Parathyroid adenoma (tissue), 2 donors: ENCODE data around the gene CALHM1.
"Not testable (repeated sequence)": the region's sequence is repeated elsewhere in the genome, so short reads cannot be mapped to it uniquely, and the experiment has no call there.

Experiments used
- H2AFZ ChIP-seq: fragments of 300-600 bp; sonication (generic); one replicate; pipeline ENCODE4 v1.7.0; 2017; ENCODE audit warnings: antibody characterized with exemption, mild to moderate bottlenecking
- H3K27ac ChIP-seq: fragments of 300-600 bp; sonication (generic); one replicate; pipeline ENCODE4 v1.7.0; 2017
- H3K27me3 ChIP-seq: fragments of 300-600 bp; sonication (generic); one replicate; pipeline ENCODE4 v1.7.0; 2017; ENCODE audit warnings: low read length; ENCODE audit not compliant: control insufficient read depth, insufficient read depth
- H3K36me3 ChIP-seq: fragments of 300-600 bp; sonication (generic); one replicate; pipeline ENCODE4 v1.7.0; 2017; ENCODE audit warnings: low read length; ENCODE audit not compliant: control insufficient read depth, insufficient read depth
- H3K4me1 ChIP-seq: fragments of 300-600 bp; sonication (generic); one replicate; pipeline ENCODE4 v1.7.0; 2017; ENCODE audit warnings: control low read depth
- H3K4me2 ChIP-seq: fragments of 300-600 bp; sonication (generic); one replicate; pipeline ENCODE4 v1.7.0; 2017; ENCODE audit warnings: low read length
- H3K4me3 ChIP-seq: fragments of 300-600 bp; sonication (generic); one replicate; pipeline ENCODE4 v1.7.0; 2017; ENCODE audit warnings: low read depth, low read length
- H3K79me2 ChIP-seq: fragments of 300-600 bp; sonication (generic); one replicate; pipeline ENCODE4 v1.7.0; 2017; ENCODE audit warnings: control low read depth
- H3K9ac ChIP-seq: fragments of 300-600 bp; sonication (generic); one replicate; pipeline ENCODE4 v1.7.0; 2017; ENCODE audit warnings: mild to moderate bottlenecking
- H3K9me3 ChIP-seq: fragments of 300-600 bp; sonication (generic); one replicate; pipeline ENCODE4 v1.7.0; 2017; ENCODE audit warnings: low read length; ENCODE audit not compliant: control insufficient read depth
- TF ChIP-seq, protein P1 (sequence below): fragments of 300-600 bp; sonication (generic); IDR thresholded peaks from one replicate; pipeline ENCODE4 v1.7.0; 2017; ENCODE audit warnings: antibody characterized with exemption, mild to moderate bottlenecking
- donor health status: primary hyperparathyroidism.

CALHM1 gene

DNA sequence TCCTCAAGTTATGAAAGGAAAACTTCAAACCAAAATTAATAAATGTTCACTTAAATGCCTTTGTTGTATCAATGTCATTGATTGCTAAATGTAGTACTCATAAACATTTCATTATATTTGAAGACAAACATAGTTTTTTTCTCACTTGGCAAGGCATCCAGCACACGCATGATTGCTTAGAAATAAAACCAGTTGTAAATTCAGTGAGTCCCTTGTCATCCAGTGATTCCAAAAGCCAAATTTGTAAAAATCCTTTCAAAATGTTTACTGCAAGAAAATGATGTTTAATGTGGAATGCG, 28.7 kb upstream of the CALHM1 start:
- H3K27ac ChIP-seq, result no peak overlapping the region
- peaks cover 22% of the 10 kb centered on the region for H3K4me1 ChIP-seq
- no peak overlapping the region for H3K4me2 ChIP-seq

DNA sequence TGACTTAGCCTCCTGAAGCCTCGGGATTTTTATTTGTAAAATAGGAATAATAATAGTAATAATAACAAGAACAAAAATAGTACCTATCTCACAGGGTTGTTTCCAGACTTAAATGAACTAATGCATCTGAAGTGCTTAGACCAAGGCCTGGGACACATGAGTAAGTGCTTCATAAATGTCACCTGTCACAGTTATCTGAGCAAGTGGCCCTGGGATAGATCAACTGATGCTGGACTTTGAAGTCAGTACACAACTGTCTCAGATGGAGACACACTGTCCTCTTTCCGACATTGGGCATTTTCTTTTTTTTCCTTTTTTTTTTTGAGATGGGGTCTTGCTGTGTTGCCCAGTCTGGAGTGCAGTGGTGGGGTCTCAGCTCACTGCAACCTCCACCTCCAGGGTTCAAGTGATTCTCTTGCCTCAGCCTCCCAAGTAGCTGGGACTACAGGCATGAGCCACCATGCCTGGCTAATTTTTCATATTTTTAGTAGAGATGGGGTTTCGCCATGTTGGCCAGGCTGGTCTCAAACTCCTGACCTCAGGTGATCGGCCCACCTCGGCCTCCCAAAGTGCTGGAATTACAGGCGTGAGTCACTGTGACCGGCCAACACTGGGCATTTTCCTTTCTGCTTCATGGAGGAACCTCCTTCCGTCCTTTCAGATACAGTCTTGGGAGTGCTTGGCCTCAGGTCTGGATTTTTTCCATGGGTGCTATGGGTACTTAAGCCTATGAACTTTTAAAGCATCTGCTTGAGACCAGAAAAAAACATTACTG, 28.1 kb upstream of the CALHM1 start:
- not testable (repeated sequence) for H3K4me2 ChIP-seq, H3K79me2 ChIP-seq, H2AFZ ChIP-seq, H3K27ac ChIP-seq, H3K4me3 ChIP-seq, H3K9me3 ChIP-seq, H3K27me3 ChIP-seq, H3K9ac ChIP-seq, H3K36me3 ChIP-seq
- H3K4me1 ChIP-seq, result peaks cover 19% of the 10 kb centered on the region

More for the DNA sequence above, 28.7 kb upstream of the CALHM1 start:
- no peaks in the 10 kb centered on the region for H3K36me3 ChIP-seq
- no peak overlapping the region for H2AFZ ChIP-seq
- H3K27me3 ChIP-seq, result no peaks in the 10 kb centered on the region
- TF ChIP-seq, protein P1, sequence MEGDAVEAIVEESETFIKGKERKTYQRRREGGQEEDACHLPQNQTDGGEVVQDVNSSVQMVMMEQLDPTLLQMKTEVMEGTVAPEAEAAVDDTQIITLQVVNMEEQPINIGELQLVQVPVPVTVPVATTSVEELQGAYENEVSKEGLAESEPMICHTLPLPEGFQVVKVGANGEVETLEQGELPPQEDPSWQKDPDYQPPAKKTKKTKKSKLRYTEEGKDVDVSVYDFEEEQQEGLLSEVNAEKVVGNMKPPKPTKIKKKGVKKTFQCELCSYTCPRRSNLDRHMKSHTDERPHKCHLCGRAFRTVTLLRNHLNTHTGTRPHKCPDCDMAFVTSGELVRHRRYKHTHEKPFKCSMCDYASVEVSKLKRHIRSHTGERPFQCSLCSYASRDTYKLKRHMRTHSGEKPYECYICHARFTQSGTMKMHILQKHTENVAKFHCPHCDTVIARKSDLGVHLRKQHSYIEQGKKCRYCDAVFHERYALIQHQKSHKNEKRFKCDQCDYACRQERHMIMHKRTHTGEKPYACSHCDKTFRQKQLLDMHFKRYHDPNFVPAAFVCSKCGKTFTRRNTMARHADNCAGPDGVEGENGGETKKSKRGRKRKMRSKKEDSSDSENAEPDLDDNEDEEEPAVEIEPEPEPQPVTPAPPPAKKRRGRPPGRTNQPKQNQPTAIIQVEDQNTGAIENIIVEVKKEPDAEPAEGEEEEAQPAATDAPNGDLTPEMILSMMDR, result no peak
- H3K4me3 ChIP-seq, result no peak overlapping the region
- no peaks in the 10 kb centered on the region for H3K9me3 ChIP-seq
- H3K9ac ChIP-seq, result no peak overlapping the region
- no peaks in the 10 kb centered on the region for H3K79me2 ChIP-seq

DNA sequence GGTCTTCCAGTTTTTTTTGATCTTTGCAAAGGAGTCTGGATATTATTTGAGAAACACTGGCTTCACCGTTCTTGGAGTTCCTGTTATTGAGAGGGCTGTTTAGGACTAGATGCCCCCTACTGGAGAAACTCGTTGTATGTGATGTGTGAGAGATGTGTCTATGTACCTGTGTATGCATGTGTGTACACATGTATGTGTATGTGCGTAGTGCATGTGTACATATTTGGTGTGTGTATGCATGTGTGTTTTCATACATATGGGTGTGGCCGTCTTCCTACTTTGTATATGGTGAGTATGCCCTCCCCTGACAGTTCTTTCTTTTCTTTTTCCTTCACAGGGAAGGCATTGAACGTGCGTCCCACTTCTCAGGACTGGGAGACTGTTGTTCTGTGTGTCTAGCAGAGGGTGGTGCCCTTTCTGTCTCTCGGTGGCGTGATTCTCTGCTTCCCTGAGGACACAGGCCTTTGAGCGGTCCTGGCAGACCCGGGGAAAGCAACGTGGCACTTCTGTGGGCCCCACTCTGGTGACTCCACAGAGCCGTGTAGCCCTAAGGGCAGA, 23.4 kb upstream of the CALHM1 start:
- H3K27ac ChIP-seq, result no peak overlapping the region
- peaks cover 6% of the 10 kb centered on the region for H3K4me1 ChIP-seq
- H3K9me3 ChIP-seq, result no peaks in the 10 kb centered on the region
- no peaks in the 10 kb centered on the region for H3K27me3 ChIP-seq
- no peaks in the 10 kb centered on the region for H3K36me3 ChIP-seq
- H3K79me2 ChIP-seq, result no peaks in the 10 kb centered on the region
- no peak overlapping the region for H3K4me3 ChIP-seq
- H2AFZ ChIP-seq, result no peak overlapping the region
- TF ChIP-seq, protein P1, result peak; percentile 57
- no peak overlapping the region for H3K9ac ChIP-seq
- no peak overlapping the region for H3K4me2 ChIP-seq

DNA sequence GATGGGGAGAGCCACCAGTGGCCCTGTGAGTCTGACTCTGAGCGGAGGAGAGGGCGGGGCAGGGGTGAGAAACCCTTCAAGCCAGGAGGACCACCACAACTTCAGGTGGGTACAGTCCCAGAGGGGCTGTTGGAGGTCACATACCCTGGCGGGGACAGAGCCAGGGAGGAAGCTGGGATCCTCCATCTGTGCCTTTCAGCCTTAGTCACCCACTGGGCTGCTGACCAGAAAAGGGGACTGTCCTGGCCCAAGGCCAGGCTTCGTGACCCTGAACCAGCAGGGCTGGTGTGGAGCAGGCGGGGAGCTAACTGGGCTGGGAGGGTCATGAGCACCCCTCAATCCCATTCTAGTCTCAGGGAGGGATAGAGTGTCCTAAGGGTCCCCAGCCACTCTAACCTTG, 21.8 kb upstream of the CALHM1 start:
- TF ChIP-seq, protein P1, result no peak
- Histone ChIP-seq H3K9me3 (no peaks in the 10 kb centered on the region), H3K27ac (no peak overlapping the region)

DNA sequence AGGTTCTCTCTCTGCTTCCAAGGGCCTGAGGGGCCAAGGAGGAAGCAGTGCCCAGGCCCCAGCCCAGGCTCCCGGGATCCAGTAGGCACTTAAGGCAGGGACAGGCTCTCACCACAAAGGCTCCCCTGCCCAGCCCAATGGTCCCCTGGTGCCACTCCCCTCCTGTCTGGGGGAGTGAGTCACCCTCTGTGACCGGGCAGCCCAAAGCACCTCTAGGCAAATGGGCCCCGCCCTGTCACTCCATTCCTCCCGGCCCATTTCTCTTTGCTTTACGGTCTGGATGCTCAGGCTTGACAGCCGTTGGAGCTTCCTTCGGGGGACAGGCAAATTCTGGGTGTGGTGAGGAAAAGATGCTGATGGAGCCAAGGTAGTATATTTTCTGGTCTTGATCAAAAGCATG, 20.4 kb upstream of the CALHM1 start, which contains the start of gene CALHM3:
CALHM3 (minus strand) TSS at position 106 of the 400 bp plus-strand sequence. CDS start 208 bp downstream, outside the sequence.
- Histone ChIP-seq H3K9me3 (no peaks in the 10 kb centered on the region), H3K79me2 (no peaks in the 10 kb centered on the region), H3K27me3 (no peaks in the 10 kb centered on the region), H2AFZ (no peak within 1 kb of the TSS), H3K36me3 (no peaks in the 10 kb centered on the region), H3K27ac (no peak within 1 kb of the TSS), H3K9ac (no peak within 1 kb of the TSS), H3K4me2 (no peak within 1 kb of the TSS), H3K4me1 (no peaks in the 10 kb centered on the region), H3K4me3 (no peak within 1 kb of the TSS)
- TF ChIP-seq, protein P1, result no peak

More for the DNA sequence above, 21.8 kb upstream of the CALHM1 start:
- H3K36me3 ChIP-seq, result no peaks in the 10 kb centered on the region
- H3K4me3 ChIP-seq, result no peak overlapping the region
- H3K79me2 ChIP-seq, result no peaks in the 10 kb centered on the region
- no peaks in the 10 kb centered on the region for H3K27me3 ChIP-seq
- no peak overlapping the region for H2AFZ ChIP-seq
- H3K4me2 ChIP-seq, result no peak overlapping the region
- H3K9ac ChIP-seq, result no peak overlapping the region
- peaks cover under 1% of the 10 kb centered on the region for H3K4me1 ChIP-seq
